Superior temporal gyrus (tissue), 1 donor: ENCODE measurements around the gene ELP5.

Source experiments
- DNase-seq: peaks from one replicate; pipeline ENCODE4 v3.0.0-alpha.2; 2016; ENCODE audit errors: extremely low spot score

Gene ELP5

DNA sequence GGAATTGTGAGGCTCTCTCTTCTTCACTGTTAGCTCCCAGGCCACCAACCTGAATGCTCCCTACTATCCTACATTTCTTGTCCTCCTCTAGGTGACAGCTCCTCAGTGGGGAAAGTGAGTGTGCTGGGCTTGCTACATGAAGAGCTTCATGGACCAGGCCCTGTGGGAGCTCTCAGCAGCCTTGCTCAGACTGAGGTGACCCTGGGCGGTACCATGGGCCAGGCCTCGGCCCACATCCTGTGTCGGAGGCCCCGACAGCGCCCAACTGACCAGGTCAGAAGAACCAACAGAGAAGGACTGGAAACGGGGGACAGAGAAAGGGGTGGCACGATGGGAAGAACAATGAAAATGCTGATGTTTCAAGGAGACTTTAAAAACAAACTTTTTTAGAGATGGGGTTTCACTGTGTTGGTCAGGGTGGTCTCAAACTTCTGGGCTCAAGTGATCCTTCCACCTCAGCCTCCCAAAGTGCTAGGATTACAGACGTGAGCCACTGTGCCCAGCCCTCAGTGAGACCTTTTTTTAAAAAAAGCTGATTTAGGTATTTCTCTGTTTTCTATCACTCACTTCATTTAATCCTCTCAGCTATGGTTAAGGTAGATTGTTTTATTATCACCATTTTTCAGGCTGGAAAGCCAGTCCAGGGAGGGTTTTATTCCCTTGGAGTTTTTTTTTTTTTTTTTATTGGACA lies 4.9 kb downstream of the ELP5 start:
- no peak for DNase-seq

DNA sequence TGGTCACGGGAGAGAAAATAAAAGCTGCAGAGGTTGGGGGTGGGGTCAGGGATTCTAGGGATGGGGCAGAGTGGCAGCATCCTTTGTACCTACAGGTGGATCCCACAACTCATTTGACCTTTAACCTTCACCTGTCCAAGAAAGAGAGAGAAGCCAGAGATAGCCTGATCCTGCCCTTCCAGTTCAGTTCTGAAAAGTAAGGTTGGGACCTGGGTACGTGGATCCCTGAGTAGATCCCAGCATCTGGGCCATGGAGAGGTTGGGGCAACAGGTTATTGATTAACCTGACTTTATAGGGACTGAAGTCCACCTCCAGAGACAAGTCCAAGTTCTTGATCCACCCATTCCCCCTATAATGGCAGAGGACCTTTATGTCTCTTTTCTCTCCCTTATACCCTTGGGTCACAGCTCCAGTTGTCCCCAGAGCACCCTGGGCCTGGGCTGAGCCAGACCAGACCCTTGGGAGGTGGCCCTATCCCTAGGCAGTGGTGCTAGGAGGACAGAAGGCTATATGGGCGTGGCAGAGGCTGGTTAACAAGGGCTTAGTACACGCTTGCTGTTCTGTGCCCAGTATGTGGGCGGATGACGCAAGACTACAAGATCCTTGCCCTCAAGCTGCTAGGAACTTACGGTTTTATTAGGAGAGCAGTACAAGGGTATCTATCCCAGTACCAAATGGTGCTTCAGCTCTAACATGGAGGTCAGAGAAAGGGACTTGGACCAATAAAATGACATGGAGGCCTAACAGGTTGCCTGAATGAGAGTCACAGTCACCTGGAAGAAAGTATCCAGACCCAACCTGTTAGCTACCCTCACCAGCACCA lies 6.9 kb downstream of the ELP5 start:
- DNase-seq: no peak

DNA sequence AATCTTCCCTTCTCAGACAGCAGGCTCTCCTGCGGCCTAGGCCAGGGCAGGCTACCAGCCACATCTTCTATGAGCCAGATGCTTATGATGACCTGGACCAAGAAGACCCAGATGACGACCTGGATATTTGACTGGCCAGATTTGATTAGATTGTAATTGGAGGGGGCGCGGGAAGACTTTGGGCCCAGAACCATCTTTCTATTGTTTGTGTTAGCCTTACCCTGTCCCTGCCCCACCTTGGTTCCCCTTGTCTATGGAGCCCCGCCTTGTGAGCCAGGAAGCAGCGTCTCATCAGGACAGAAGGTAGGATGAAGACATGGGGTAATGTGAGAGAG lies 7.5 kb downstream of the ELP5 start:
- DNase-seq: no peak

DNA sequence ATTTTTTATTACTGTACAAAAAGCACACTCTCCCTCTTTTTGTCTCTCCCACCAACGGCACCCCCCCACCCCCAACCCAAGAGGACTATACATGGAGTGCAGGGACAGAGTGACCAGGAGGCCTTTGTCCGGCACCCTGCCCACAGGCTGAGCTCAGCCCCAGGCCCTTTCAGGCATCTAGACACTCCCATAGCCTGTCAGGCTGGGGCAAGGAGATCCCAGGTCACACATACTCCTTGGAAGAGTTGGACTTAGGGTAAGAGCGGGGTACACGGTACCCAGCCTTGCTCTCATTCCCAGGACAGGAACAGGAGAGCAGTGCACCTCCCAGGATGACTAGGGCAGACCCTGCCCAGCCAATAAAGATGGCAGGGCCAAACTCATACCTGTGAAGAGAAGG lies 8.1 kb downstream of the ELP5 start:
- DNase-seq: no peak

DNA sequence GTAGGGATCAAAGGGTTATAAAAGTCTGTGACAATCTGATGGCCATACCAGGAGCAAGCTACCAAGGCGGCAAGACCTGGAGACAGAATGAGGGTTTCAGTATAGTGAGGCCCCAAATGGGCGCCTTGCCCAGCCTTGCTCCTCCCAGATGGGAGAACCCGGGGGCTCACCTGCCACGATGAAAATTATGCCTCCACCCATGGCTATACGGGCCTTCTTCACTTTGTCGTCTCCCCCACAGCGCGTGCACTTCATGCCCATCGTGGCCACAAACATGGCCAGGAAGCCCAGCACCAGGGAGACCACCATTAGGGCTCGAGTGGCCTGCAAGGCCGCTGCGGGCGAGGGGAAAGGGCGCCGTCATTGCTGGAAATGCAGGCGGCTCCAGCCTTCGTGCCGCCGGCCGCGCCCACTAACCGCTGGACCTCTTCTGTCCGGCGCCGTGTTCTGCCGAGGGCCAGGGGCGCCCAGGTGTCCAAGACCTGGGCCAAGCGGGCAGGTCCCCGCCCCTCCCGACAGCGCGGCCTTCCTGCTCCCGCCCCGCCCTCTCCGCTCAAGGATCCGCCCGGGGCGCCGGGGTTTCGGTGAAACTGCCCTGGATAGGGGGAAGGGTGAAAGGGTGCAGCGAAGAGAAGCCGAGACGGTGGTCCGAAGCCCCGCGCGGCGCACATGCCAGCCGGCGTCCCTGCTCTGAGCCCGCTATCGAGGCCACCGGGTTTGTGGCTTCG lies 8.8 kb downstream of the ELP5 start:
- DNase-seq: no peak

DNA sequence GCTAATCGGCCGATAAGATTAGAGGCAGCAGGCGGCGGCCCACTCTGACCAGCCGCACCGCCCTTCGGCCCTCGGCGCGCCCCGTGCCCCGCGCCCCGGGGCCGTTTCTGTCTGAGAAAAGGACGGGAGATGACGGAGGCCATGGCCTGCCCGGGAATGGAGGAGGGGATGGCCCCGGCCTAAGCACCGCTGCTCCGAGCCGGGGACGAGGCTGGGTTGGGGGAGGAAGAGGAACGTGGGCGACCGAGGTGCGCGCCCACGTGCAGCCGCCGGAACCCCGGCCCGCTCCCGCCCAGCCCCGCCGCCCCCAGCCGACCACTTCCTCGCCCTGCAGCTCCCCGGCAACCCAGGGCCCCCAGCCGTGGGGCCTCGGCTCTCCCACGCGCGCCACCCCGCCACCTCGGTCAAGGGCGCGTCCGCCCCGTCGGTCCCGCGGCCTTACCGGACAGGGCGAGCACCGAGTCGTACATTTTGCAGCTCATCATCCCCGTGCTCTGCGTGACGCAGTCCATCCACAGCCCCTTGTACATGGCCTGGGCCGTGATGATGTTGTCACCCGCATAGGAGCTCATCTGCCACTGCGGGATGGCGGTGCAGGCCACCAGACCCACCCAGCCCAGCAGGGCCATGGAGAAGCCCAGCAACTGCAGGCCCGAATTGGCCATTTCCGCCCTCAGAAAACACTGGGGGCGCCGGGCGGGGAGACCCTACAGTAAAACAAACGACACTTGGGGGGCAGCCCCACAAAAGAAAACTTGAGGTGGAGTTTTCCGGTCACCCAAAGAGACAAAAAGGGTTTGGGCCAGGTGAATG lies 9.6 kb downstream of the ELP5 start:
- no peak for DNase-seq

DNA sequence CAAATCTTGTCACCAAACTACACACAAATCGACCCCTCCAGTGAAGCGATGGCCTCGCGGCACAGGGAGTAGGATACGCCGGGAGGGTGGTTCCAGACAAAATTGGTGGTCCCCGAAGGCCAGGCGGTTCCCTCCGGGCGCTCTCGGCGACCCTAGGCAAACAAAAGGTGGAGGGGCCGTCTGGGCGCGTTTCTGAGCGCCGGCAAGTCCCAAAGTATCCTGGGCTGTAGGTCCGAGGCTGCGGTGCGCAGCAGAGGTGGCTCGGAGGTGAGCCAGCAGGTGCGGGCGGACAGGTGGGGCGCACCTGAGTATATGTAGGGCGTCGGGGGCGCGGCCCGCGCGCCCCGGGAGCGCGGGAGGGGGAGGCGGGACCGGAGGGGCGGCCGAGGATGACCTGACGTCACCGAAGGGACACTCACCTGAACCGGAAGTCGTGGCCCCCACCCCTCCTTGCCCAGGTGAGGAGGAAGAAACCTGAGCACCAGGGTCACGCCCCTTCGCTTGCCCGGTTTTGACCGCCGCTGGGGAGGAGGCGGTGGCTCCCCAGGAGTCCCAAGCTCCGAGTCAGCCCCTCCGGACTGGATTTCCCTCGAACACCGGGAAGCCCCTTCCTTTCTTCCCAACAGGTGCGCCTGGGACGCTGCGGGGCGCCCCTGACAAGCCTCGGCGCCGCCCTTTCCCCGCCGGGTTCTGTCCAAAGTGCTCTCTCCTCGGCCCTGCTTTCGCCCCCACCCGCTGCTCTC lies 10.3 kb downstream of the ELP5 start, which contains the start of gene CLDN7:
TSS of gene CLDN7 (minus strand) at position 287 of the 743 bp plus-strand sequence. CDS start 435 bp downstream, outside the sequence.
- no peak for DNase-seq

DNA sequence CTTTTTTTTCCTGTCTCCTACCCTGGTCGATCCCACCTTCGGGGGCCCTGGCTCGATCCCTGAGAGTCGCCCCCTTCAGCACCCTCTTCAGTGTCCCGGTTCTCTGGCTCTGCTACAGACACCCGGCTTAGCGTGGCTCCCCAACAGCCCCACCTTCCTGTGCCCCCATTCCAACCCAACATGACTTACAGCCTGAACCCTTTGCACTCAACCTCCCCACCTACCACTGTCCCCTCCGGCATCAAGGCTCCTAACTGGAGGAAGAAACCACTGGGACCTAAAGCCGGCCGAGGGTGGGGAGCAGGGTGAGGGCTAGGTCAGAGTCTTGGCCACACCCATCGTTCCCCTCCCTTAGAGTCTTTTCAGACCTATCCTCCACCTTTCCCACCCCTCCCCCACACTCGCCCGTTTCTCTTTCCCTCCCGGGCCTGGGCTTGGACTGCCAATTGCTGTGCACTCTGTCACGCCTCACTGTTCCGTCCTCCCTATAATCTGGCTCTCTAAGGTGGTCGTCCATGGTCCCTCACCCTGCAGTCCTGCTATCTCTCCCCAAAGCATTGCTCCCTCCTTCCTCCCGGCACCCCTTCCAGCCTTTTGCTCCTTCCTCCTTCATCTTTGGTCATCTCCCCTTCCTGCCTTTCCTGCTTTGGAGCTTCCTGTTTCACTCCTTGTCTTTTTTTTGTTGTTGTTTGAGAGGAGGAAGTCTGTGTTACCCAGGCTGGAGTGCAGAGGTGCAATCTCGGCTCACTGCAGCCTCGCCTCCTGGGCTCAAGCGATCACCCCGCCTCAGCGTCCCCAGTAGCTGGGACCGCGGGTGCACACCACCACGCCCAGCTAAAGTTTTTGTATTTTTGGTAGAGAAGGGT lies 11.2 kb downstream of the ELP5 start:
- DNase-seq: no peak

DNA sequence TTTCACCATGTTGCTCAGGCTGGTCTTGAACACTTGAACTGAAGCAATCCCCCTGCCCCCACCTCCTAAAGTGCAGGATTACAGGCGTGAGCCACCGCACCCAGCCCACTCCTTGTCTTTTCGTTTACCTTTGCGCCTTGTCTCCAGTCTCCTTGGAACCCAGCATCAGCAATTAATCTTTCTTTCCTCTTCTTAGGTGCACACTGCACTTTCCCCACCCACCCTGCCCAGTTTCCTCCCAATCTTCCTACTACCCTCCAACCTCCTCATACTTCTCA lies 11.7 kb downstream of the ELP5 start:
- DNase-seq: no peak

DNA sequence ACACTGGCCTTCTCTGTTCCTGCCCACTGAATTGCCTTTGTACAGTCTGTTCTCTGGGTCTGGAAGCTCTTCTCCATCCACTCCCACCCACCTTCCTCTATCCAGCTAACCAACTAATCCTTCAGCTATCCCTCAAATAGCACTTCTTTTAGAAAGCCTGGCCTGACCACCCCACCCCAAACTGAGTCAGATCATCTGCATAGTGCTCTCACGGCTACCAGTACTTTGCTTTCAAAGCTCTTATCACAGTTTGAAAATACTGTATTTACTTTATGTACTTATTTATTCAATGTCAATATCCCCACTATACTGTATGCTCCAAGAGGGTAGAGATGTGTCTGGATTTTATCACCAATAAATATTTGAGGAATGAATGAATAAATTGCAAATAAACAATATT lies 14.8 kb downstream of the ELP5 start:
- no peak for DNase-seq

DNA sequence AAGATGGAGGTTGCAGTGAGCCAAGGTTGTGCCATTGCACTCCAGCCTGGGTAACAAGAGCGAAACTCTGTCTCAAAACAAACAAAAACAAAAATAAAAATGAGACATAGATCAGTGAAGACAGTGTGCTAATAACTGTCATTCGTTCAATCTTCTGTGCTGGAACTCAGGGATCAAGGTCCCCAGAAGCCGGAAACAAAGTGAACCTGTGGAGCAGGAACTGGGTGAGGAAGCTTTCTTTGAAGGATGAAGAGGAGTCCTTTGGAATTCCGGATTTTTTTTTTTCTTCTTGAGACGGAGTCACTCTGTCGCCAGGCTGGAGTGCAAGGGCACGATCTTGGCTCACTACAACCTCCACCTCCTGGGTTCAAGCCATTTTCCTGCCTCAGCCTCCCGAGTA lies 27.4 kb downstream of the ELP5 start:
- no peak for DNase-seq

DNA sequence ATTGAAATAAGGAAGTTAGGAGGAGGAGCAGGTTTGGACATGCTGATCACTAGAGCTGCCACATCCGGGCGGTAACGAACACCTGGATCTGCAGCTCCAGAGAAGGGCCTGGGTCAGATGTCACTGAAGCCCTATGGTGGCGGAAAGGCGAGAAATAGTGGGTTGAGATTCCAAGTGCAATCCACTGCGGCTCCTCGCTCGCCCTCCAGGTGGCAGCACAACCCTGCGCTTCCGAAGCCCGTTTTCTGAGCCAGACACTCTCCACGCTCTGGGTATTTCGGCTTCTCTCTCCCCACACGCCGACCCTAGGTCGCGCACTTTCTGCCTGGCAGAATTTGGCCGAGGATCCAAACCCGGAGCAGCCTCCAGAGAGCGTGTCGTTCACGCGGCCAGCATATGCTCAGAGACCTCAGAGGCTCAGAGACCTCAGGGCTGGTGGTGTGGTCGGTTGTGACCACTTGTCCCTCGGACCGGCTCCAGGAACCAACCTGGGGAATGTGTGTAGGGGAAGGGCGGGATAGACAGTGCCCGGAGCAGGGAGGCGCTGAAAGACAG lies 28.6 kb downstream of the ELP5 start:
- DNase-seq: peak; percentile 90

DNA sequence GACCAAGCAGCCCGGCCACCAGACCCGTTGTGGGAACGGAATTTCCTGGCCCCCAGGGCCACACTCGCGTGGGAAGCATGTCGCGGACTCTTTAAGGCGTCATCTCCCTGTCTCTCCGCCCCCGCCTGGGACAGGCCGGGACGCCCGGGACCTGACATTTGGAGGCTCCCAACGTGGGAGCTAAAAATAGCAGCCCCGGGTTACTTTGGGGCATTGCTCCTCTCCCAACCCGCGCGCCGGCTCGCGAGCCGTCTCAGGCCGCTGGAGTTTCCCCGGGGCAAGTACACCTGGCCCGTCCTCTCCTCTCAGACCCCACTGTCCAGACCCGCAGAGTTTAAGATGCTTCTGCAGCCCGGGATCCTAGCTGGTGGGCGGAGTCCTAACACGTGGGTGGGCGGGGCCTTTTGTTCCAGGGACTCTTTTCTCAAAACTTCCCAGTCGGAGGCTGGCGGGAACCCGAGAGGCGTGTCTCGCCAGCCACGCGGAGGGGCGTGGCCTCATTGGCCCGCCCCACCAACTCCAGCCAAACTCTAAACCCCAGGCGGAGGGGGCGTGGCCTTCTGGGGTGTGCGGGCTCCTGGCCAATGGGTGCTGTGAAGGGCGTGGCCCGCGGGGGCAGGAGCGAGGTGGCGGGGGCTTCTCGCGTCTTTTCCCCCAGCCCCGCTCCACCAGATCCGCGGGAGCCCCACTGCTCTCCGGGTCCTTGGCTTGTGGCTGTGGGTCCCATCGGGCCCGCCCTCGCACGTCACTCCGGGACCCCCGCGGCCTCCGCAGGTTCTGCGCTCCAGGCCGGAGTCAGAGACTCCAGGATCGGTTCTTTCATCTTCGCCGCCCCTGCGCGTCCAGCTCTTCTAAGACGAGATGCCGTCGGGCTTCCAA lies 29.3 kb downstream of the ELP5 start, which contains the start of gene SLC2A4:
TSS of gene SLC2A4 (plus strand) at position 645 of the 879 bp plus-strand sequence. CDS start at position 862, 217 bp downstream.
- DNase-seq: peak; percentile 47

DNA sequence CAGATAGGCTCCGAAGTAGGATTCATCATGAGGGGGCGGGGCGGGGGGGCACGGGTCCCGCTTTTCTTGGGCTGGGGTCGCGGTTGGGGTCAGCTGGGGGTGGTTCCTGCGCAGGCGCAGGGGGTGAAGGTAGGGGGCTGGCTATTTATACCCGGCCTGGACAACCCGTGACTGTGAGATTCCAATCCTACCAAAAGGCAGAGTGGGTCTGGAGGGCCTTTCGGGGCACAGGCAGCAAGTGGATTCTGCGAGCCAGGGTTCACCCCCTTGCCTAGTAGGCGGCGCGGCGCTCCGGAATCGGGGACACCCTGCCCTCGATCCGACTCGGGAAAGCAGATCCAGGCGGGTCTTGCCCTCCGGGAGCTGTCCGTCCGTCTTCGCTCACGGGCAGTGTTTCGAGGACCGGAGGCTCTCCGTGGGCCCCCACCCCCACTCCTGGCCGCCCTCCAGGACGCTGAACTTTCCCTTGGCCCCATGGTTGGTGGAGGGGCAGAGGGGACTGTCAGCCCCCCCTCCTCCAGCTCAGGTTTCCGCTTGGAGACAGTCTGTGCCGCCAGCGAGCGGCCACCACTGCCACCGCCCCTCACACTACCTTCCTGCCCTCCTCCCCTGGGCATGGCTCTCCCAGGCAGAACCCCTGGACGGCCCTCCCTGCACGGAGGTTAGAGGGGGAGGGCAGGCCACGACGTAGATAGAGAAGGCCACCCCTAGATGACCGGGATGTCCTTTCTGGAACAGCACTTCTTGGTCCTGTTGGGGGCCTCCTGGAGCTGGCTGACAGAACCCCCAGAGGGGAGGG lies 30.1 kb downstream of the ELP5 start:
- no peak for DNase-seq

DNA sequence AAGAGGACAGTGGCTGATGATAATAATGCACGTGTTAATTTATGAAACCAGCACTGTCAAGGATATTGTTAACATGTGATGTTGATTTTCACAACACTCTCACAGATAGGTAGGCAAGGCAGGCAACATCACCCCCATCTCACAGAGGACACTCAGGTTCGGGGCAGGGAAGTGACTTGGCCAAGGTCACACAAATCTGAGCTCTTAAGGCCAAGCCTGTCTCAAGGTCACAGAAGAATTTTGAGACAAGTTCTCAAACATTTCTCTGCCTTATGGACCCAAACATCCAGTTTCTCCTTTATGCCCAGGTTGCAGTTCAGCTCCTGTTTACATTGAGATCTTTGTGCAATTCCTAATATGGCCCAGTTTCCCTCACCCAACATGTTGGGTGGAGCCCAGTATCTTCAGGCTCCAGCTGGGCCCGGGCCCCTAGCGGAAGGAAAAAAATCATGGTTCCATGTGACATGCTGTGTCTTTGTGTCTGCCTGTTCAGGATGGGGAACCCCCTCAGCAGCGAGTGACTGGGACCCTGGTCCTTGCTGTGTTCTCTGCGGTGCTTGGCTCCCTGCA lies 30.8 kb downstream of the ELP5 start:
- no peak for DNase-seq

DNA sequence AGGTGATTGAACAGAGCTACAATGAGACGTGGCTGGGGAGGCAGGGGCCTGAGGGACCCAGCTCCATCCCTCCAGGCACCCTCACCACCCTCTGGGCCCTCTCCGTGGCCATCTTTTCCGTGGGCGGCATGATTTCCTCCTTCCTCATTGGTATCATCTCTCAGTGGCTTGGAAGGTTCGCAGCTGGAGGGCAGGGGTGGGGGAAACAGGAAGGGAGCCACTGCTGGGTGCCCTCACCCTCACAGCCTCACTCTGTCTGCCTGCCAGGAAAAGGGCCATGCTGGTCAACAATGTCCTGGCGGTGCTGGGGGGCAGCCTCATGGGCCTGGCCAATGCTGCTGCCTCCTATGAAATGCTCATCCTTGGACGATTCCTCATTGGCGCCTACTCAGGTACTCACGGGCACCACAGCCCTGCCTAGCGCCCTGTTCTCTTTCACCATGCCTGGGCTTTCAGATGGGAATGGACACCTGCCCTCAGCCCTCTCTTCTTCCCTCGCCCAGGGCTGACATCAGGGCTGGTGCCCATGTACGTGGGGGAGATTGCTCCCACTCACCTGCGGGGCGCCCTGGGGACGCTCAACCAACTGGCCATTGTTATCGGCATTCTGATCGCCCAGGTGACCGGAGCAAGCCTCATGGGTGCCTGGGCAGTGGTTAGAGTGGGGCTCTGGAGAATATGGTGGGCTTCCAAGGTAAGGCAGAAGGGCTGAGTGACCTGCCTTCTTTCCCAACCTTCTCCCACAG lies 31.6 kb downstream of the ELP5 start:
- DNase-seq: no peak

DNA sequence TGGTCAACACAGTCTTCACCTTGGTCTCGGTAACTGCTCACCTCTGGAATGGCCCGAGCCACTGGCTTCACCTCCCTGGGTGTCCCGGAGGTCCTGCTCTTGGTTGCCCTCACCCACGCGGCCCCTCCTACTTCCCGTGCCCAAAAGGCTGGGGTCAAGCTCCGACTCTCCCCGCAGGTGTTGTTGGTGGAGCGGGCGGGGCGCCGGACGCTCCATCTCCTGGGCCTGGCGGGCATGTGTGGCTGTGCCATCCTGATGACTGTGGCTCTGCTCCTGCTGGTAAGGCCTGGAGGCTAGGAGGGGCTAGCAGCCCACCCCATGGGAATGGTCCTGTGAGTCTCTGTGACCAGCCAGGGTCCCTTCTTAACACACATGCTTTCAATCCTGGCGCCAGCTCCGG lies 32.9 kb downstream of the ELP5 start:
- DNase-seq: no peak
